Superior temporal gyrus (tissue), 1 donor: ENCODE measurements around the gene SPATA21.

Experiments
- DNase-seq: peaks from one replicate; pipeline ENCODE4 v3.0.0-alpha.2; 2016; ENCODE audit errors: extremely low spot score

Gene SPATA21

GRCh38 chr1:16420424-16421118, 16.7 kb downstream of the SPATA21 start:
- no peak for DNase-seq

- DNase-seq, result no peak
Measured at GRCh38 chr1:16418823-16419425, 18.3 kb downstream of the SPATA21 start.

- DNase-seq, result no peak
Measured at GRCh38 chr1:16413191-16413590, 24.0 kb downstream of the SPATA21 start.

GRCh38 chr1:16410803-16411202, 26.4 kb downstream of the SPATA21 start:
- no peak for DNase-seq

GRCh38 chr1:16409536-16410152, 27.6 kb downstream of the SPATA21 start:
- no peak for DNase-seq

GRCh38 chr1:16406868-16407267, 30.4 kb downstream of the SPATA21 start:
- no peak for DNase-seq

- no peak for DNase-seq
Measured at GRCh38 chr1:16405441-16405840, 31.8 kb downstream of the SPATA21 start.

GRCh38 chr1:16402742-16403141, 34.5 kb downstream of the SPATA21 start:
- no peak for DNase-seq

GRCh38 chr1:16398371-16398953, 38.8 kb downstream of the SPATA21 start:
- DNase-seq, result no peak

- no peak for DNase-seq
Measured at GRCh38 chr1:16397120-16397519, 40.1 kb downstream of the SPATA21 start.

GRCh38 chr1:16396591-16396990, 40.6 kb downstream of the SPATA21 start:
- no peak for DNase-seq

- no peak for DNase-seq
Measured at GRCh38 chr1:16394977-16395376, 42.2 kb downstream of the SPATA21 start.

GRCh38 chr1:16393570-16394521, 43.4 kb downstream of the SPATA21 start:
- DNase-seq, result no peak

- no peak for DNase-seq
Measured at GRCh38 chr1:16392740-16393569, 44.3 kb downstream of the SPATA21 start.

GRCh38 chr1:16391411-16391810, 45.8 kb downstream of the SPATA21 start:
- no peak for DNase-seq

- DNase-seq, result no peak
Measured at GRCh38 chr1:16387201-16388188, 49.7 kb downstream of the SPATA21 start.

- peak; percentile 65 for DNase-seq
Measured at GRCh38 chr1:16386454-16387113, 50.6 kb downstream of the SPATA21 start.

- DNase-seq, result no peak
Measured at GRCh38 chr1:16385659-16386453, 51.4 kb downstream of the SPATA21 start.
